Measurements from ENCODE around the gene CAVIN2.

Gene CAVIN2

GRCh38 chr2:191839918-191840804 lies 6.7 kb downstream of the CAVIN2 start:
- FAIRE-seq, result no peak

GRCh38 chr2:191838526-191838925 lies 8.4 kb downstream of the CAVIN2 start:
- no peak for FAIRE-seq

DNA sequence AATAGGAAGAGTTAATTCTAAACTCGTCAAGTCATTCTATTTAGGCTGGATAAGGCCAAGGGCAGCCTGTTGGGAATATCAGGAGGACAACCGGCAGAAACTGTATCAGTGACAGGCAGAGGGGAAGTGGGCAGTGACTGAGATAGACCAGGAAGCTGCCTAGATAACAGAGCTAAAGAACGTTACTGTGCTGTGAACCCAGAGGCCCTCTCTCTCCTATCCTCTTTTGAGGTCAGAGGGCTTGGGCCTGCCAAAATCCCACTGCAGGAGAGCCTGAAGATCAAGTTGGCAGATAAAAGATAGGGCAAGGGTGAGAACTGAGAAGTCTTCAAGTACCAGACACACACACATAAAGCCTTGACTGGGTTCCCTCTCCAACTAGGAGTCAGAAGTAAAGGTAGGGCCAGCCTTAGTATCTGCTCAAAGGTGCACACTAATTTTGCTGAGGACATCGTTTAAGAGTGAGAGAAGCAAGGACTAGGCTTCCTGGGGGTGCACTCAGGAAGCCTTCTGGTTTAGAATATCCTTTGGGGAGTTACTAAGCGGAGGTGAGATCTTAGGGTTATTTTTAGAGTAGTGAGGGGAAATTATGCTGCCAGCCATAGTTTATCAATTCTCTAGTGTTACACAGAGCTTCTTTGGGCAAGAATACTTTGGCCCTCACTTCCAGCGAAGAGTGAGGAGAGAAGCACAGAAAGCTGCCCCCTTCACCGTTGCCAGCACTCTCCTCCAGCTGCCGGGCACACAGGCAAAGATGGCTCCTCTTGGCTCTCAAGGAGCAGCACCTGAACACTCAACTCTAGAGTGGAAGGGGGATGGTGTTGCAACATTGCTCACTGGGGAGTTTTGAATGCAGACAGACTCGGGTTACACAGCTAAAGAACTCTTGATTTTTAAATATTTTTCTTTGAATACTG lies 9.8 kb downstream of the CAVIN2 start:
- FAIRE-seq, result no peak

GRCh38 chr2:191836471-191836852 lies 10.4 kb downstream of the CAVIN2 start:
- FAIRE-seq, result no peak

DNA sequence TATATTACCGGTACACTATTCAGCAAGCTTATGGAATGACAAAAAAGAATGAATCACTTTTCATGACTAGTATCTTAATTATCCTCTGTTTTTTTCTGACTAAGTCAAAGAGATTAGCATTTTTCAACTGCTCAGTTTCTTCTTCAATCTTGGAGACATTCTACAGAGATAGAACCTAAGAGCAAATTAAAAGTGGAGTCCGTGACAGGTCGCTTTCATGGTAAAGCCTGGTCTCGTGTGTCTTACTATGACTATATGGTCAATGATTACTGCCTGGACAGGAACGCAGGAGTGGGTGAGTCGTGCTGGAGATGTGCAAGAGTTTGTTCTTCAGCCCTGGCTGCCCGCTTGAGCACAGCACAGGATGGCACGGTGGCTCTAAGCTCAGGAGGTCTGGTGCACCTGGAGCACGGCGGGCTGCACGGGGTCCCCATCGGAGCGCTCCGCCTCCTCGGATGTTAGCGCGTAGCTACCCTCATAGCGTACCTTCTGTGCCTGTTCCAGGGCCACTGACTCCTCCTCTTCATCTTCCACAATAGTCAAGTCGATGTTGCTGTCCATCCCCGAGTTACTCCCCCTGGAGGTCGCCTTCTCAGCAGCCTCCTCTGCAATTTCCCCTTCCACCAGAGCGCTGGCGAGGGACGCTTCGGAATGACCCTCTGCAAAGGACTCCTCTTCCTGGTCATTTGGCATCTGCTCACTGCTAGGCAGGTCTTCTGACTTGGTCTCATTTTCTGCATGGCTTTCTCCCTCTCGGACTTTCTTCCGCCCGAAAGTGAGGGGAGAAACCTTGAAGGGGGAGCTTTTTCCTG lies 11.1 kb downstream of the CAVIN2 start:
- no peak for FAIRE-seq

DNA sequence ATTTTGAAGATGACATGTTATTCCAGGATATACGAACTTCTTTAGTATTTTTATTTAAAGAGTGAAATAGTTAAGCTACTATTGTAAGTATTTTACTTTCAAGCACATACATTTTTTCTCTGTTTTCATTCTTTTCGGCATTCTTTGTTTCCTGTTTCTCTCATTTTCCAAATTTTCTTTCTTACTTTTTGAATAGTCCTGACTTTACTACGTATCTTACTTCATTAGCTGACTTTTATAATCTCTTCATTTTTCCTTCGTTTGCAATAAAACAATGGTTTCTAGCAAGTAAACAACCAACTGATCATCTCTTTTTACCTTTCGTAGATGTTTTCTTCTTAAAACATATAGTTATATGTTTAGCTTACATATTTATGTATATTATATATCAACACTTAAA lies 11.8 kb downstream of the CAVIN2 start:
- FAIRE-seq, result peak; percentile 79

DNA sequence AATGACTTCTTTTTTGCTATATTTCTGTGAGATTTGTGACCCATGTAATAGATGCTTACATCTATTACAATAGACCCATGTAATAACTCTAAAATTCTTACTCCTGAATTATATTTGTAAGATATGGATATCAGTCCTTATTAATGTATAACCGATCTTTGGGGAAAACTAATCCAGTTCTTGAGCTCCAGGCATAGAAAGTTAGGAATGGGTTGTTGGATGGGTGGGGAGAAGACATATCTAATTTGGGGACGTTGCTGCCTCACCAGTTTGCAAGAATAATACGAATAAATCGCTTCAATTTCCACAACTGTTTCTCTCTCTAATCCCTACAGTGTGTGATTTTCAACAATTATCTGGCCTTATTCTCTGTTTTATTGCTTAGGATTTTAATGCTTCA lies 13.5 kb downstream of the CAVIN2 start:
- no peak for FAIRE-seq

DNA sequence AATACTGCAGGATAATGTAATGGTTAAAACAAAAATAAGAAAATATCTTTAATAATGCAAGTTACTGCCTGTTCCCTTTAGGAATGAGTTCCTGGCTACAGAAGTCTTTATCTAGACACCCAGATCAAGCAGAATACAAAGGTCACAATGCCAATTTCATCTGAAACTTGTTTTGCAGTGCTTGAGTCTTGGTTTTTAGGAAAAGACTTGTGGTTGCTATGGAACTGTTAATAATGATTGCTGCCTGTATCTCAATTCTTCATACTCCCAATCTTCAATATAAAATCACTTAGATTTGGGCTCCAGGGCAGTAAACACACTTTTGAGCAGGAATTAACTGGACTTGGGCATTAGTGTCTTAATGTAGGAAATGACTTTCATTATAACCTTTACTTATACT lies 14.2 kb downstream of the CAVIN2 start:
- no peak for FAIRE-seq

- FAIRE-seq, result no peak
These were observed 15.4 kb downstream of the CAVIN2 start for GRCh38 chr2:191831410-191831994.

DNA sequence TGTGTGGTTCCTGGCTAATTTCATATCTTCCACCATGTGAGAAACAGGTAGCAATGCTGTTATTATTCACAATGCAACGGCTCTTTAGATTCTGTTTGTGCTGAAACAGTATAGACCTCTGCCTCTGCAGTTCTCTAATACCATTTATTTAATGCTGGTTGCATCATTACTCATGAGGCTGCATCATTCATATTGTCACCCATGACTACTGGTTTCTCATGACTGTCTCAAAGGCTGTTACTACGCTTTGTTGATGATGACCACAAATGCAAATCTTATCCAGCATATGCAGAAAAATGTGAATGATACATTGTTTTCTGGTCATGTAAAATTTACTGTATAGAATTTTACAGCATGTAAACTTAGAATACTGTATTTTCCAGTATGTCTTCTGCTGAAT lies 22.5 kb downstream of the CAVIN2 start:
- FAIRE-seq, result no peak

- no peak for FAIRE-seq
These were observed 25.8 kb downstream of the CAVIN2 start for GRCh38 chr2:191821078-191821477.

GRCh38 chr2:191818725-191819350 lies 28.1 kb downstream of the CAVIN2 start:
- FAIRE-seq, result no peak

GRCh38 chr2:191818133-191818532 lies 28.8 kb downstream of the CAVIN2 start:
- FAIRE-seq, result no peak

GRCh38 chr2:191815010-191815409 lies 31.9 kb downstream of the CAVIN2 start:
- FAIRE-seq, result no peak

DNA sequence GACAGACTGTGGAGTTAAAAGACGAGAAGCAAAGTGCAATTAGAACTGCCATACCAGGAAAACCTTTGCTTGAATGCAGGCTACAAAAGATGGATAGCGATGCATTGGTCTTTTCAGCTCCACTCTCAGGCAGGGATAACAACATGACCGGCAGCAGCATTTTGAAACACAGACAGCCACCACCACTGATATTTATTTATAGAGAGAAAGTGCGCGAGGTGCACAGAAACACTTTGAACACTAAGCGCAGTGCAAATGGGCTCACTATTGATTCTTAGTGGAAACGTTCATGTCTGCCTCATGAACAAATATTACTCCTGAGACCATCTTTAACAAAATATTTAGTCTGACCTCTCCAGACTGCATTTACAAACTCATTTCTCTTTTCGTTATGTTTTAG lies 32.9 kb downstream of the CAVIN2 start:
- no peak for FAIRE-seq

- FAIRE-seq, result no peak
These were observed 34.9 kb downstream of the CAVIN2 start for GRCh38 chr2:191811807-191812602.

GRCh38 chr2:191806396-191806795 lies 40.5 kb downstream of the CAVIN2 start:
- no peak for FAIRE-seq

DNA sequence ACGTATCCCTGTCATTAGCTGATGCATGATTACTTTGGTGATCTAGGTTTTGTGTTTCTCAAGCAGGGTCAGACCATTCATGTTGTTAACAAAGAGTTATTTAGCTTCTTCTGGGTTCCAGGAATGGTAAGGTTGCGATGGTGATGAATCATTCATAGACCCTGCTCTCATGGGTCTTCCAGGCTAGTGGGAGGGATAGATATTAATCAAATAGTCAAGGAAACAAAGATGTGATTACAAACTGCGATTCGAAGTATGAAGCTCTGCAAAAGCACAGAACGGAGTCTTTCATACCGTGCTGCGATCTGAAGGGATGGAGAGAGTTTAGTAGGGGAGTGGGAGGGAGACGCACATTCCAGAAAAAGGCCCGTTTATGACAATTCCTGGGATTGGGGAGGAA lies 42.1 kb downstream of the CAVIN2 start:
- no peak for FAIRE-seq

DNA sequence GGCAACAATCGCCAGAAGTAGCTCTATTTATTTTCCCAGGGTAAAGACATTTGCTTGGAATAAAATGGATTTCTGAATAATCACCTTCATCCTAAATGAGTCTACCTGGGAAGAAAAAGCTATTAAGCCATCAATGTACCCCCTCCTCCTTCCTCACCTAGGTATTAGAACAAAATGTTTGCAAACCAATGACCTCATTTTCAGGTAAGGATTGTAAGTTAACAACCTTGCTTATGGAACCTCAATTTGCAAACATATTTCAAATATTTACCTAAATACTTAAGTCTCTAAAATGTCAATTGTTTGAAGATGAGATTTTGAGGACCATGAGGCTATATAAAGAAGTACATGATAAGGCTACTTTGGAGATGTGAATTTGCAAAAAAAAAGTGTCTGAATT lies 43.9 kb downstream of the CAVIN2 start:
- no peak for FAIRE-seq

- FAIRE-seq, result no peak
These were observed 44.7 kb downstream of the CAVIN2 start for GRCh38 chr2:191802180-191802579.

GRCh38 chr2:191800874-191801273 lies 46.0 kb downstream of the CAVIN2 start:
- FAIRE-seq, result no peak

All from colon (tissue), 2 donors.